ENCODE data around the gene CES2. TPM values are rescaled to one million over a fixed set of nuclear protein-coding genes. Genes with fewer than 3 reads are reported as not detected.
A peak's percentile ranks its signal among the peaks of the same experiment; 100 is the strongest.

Gene CES2
- total RNA-seq, 1 donor from 2014 or later, result 26.7 TPM

GRCh38 chr16:66927918-66928649, 7.2 kb upstream of the CES2 start:
- Mint-ChIP-seq H3K27me3 (ENCODE audit: unreplicated experiment) (peaks cover 20% of the 10 kb centered on the region), H3K27ac (ENCODE audit: unreplicated experiment) (no peak overlapping the region), H3K4me1 (ENCODE audit: unreplicated experiment) (peaks cover 6% of the 10 kb centered on the region), H3K9me3 (ENCODE audit: unreplicated experiment) (no peaks in the 10 kb centered on the region), H3K36me3 (ENCODE audit: low read depth, unreplicated experiment) (peaks cover 8% of the 10 kb centered on the region), H3K4me3 (ENCODE audit: unreplicated experiment) (no peak overlapping the region)
- no peak for DNase-seq (ENCODE audit: low spot score)
- no peak for TF ChIP-seq CTCF (IDR thresholded peaks at IDR 0.05; ENCODE audit: unreplicated experiment)

GRCh38 chr16:66928702-66929388, 6.5 kb upstream of the CES2 start:
- no peak overlapping the region for H3K27ac Mint-ChIP-seq (ENCODE audit: unreplicated experiment)
- peaks cover 15% of the 10 kb centered on the region for H3K36me3 Mint-ChIP-seq (ENCODE audit: low read depth, unreplicated experiment)
- peak overlapping the region; percentile 47 for H3K4me3 Mint-ChIP-seq (ENCODE audit: unreplicated experiment)
- peaks cover 15% of the 10 kb centered on the region for H3K27me3 Mint-ChIP-seq (ENCODE audit: unreplicated experiment)
- H3K4me1 Mint-ChIP-seq (ENCODE audit: unreplicated experiment), result peaks cover 13% of the 10 kb centered on the region
- TF ChIP-seq CTCF (IDR thresholded peaks at IDR 0.05; ENCODE audit: unreplicated experiment), result no peak
- DNase-seq (ENCODE audit: low spot score), result no peak
- H3K9me3 Mint-ChIP-seq (ENCODE audit: unreplicated experiment), result no peaks in the 10 kb centered on the region

- H3K27me3 Mint-ChIP-seq (ENCODE audit: unreplicated experiment), result peaks cover 15% of the 10 kb centered on the region
- TF ChIP-seq CTCF (IDR thresholded peaks at IDR 0.05; ENCODE audit: unreplicated experiment), result no peak
- peaks cover 16% of the 10 kb centered on the region for H3K36me3 Mint-ChIP-seq (ENCODE audit: low read depth, unreplicated experiment)
- no peaks in the 10 kb centered on the region for H3K9me3 Mint-ChIP-seq (ENCODE audit: unreplicated experiment)
- no peak overlapping the region for H3K27ac Mint-ChIP-seq (ENCODE audit: unreplicated experiment)
- H3K4me3 Mint-ChIP-seq (ENCODE audit: unreplicated experiment), result no peak overlapping the region
- peaks cover 16% of the 10 kb centered on the region for H3K4me1 Mint-ChIP-seq (ENCODE audit: unreplicated experiment)
- no peak for DNase-seq (ENCODE audit: low spot score)
These were observed 5.1 kb upstream of the CES2 start for GRCh38 chr16:66930189-66930588.

GRCh38 chr16:66931665-66932064, 3.7 kb upstream of the CES2 start:
- Mint-ChIP-seq H3K36me3 (ENCODE audit: low read depth, unreplicated experiment) (peaks cover 16% of the 10 kb centered on the region), H3K4me1 (ENCODE audit: unreplicated experiment) (peaks cover 16% of the 10 kb centered on the region), H3K4me3 (ENCODE audit: unreplicated experiment) (no peak overlapping the region), H3K27me3 (ENCODE audit: unreplicated experiment) (peaks cover 12% of the 10 kb centered on the region), H3K9me3 (ENCODE audit: unreplicated experiment) (no peaks in the 10 kb centered on the region), H3K27ac (ENCODE audit: unreplicated experiment) (no peak overlapping the region)
- TF ChIP-seq CTCF (IDR thresholded peaks at IDR 0.05; ENCODE audit: unreplicated experiment), result no peak
- DNase-seq (ENCODE audit: low spot score), result no peak

GRCh38 chr16:66932076-66932475, 3.2 kb upstream of the CES2 start:
- no peaks in the 10 kb centered on the region for H3K9me3 Mint-ChIP-seq (ENCODE audit: unreplicated experiment)
- no peak overlapping the region for H3K27ac Mint-ChIP-seq (ENCODE audit: unreplicated experiment)
- peaks cover 17% of the 10 kb centered on the region for H3K4me1 Mint-ChIP-seq (ENCODE audit: unreplicated experiment)
- peaks cover 13% of the 10 kb centered on the region for H3K27me3 Mint-ChIP-seq (ENCODE audit: unreplicated experiment)
- DNase-seq (ENCODE audit: low spot score), result no peak
- H3K36me3 Mint-ChIP-seq (ENCODE audit: low read depth, unreplicated experiment), result peaks cover 16% of the 10 kb centered on the region
- no peak for TF ChIP-seq CTCF (IDR thresholded peaks at IDR 0.05; ENCODE audit: unreplicated experiment)
- H3K4me3 Mint-ChIP-seq (ENCODE audit: unreplicated experiment), result peak overlapping the region; percentile 96

Measured in endothelial cell (in vitro differentiated cells).